B cell (primary cell): Measurements from ENCODE around the gene SOCS4. TPM values are rescaled to one million over a fixed set of nuclear protein-coding genes. Genes with fewer than 3 reads are reported as not detected.

ENCODE experiments used
- ATAC-seq: fragments of 200-7000 bp; cut with Tn5 transposase; one replicate; pipeline ENCODE4 v1.10.0; 2021; ENCODE audit warnings: low read depth, mild to moderate bottlenecking, moderate number of reproducible peaks, moderate library complexity
- CTCF ChIA-PET: fragments of 350-600 bp; sonication (Branson Sonifier 250); formaldehyde crosslinking; loops from one replicate; lab custom pipeline; 2021; ENCODE audit warnings: antibody characterized with exemption, inconsistent platforms; lab: Charles Lee
- POLR2A ChIA-PET: fragments of 350-600 bp; sonication (Branson Sonifier 250); formaldehyde crosslinking; loops from one replicate; lab custom pipeline; 2021; ENCODE audit warnings: antibody characterized with exemption; lab: Charles Lee
- DNase-seq: peaks from one replicate; pipeline ENCODE4 v3.0.0; 2013
- H2AFZ ChIP-seq: 2 replicates; pipeline ENCODE4 v1.6.1; 2012; ENCODE audit warnings: mild to moderate bottlenecking, low read depth, low read length; ENCODE audit not compliant: insufficient read depth, poor library complexity, severe bottlenecking
- H3K27ac ChIP-seq, 2 donors: 1 replicate in 1 of 2; 2 replicates in 1 of 2; pipeline ENCODE4 v1.5.1; 2012 to 2013; ENCODE audit warnings: low read length in 2 of 2, mild to moderate bottlenecking in 2 of 2, moderate library complexity in 1 of 2
- H3K27me3 ChIP-seq, 4 experiments: fragments of 200-600 bp in 1 of 4; sonication (generic) in 1 of 4; replicated peaks in 1 of 4; 1 replicate in 2 of 4; 2 replicates in 2 of 4; pipeline versions ENCODE4 v1.6.1 to v1.7.0; 2013 to 2016; ENCODE audit warnings: low read length in 3 of 4, mild to moderate bottlenecking in 2 of 4, mixed read lengths in 1 of 4, moderate library complexity in 1 of 4; ENCODE audit not compliant: insufficient read depth in 4 of 4, control insufficient read depth in 3 of 4; ENCODE audit errors: control extremely low read depth in 1 of 4
- H3K36me3 ChIP-seq, 2 experiments: replicated peaks in 1 of 2; 1 replicate in 1 of 2; 2 replicates in 1 of 2; pipeline versions ENCODE4 v1.6.1 to v1.7.1; 2013; ENCODE audit warnings: low read length in 1 of 2; ENCODE audit not compliant: insufficient read depth in 2 of 2, control insufficient read depth in 1 of 2; ENCODE audit errors: control extremely low read depth in 1 of 2, extremely low read depth in 1 of 2
- H3K4me1 ChIP-seq, 2 donors: fragments of 200-600 bp in 1 of 2; sonication (generic) in 1 of 2; 1 replicate in 1 of 2; 2 replicates in 1 of 2; pipeline versions ENCODE4 v1.5.1 to v1.6.1; 2013 to 2017; ENCODE audit warnings: low read length in 2 of 2; ENCODE audit not compliant: control insufficient read depth in 2 of 2, insufficient read depth in 2 of 2
- H3K4me2 ChIP-seq: replicated peaks from 2 replicates; pipeline ENCODE3; 2012; ENCODE audit warnings: mild to moderate bottlenecking, low read depth, low read length; ENCODE audit not compliant: poor library complexity, severe bottlenecking
- H3K4me3 ChIP-seq, 5 experiments: fragments of 200-600 bp in 1 of 5; sonication (generic) in 1 of 5; 1 replicate in 3 of 5; 2 replicates in 2 of 5; pipeline versions ENCODE4 v1.5.1 to v1.7.0; 2011 to 2016; ENCODE audit warnings: low read length in 4 of 5, mild to moderate bottlenecking in 4 of 5, low read depth in 2 of 5, control low read depth in 1 of 5, moderate library complexity in 1 of 5; ENCODE audit not compliant: insufficient read depth in 1 of 5; ENCODE audit errors: control extremely low read depth in 1 of 5, extremely low read depth in 1 of 5
- H3K79me2 ChIP-seq: fragments of 200-600 bp; sonication (generic); one replicate; pipeline ENCODE4 v1.6.0; 2016; ENCODE audit warnings: low read length; ENCODE audit not compliant: control insufficient read depth, insufficient read depth
- H3K9ac ChIP-seq: fragments of 200-600 bp; sonication (generic); 2 replicates; pipeline ENCODE4 v1.6.1; 2017; ENCODE audit warnings: mild to moderate bottlenecking, low read length, moderate library complexity
- H3K9me3 ChIP-seq, 3 donors: one replicate each; pipeline versions ENCODE4 v1.6.1 to v1.7.1; 2013; ENCODE audit warnings: low read length in 2 of 3; ENCODE audit not compliant: control insufficient read depth in 2 of 3, insufficient read depth in 1 of 3; ENCODE audit errors: control extremely low read depth in 1 of 3
- H4K20me1 ChIP-seq: 2 replicates; pipeline ENCODE4 v1.6.0; 2012; ENCODE audit warnings: mild to moderate bottlenecking, low read length; ENCODE audit not compliant: insufficient read depth, control insufficient read depth, poor library complexity, severe bottlenecking
- H3K27ac Mint-ChIP-seq: one replicate; pipeline ENCODE4 v1.8.0; 2021; ENCODE audit warnings: mixed read lengths
- H3K27me3 Mint-ChIP-seq: one replicate; pipeline ENCODE4 v1.8.0; 2021; ENCODE audit warnings: mixed read lengths
- H3K4me1 Mint-ChIP-seq: one replicate; pipeline ENCODE4 v1.8.0; 2021; ENCODE audit warnings: mixed read lengths
- H3K4me3 Mint-ChIP-seq: one replicate; pipeline ENCODE4 v1.8.0; 2021; ENCODE audit warnings: mixed read lengths
- H3K9me3 Mint-ChIP-seq: one replicate; pipeline ENCODE4 v1.8.0; 2022; ENCODE audit warnings: mixed read lengths; ENCODE audit not compliant: insufficient read depth
- CTCF ChIP-seq: fragments of 200-600 bp; IDR thresholded peaks from one replicate; pipeline ENCODE4 v1.8.0; 2022; ENCODE audit warnings: antibody characterized with exemption, mild to moderate bottlenecking
- EZH2 ChIP-seq: IDR thresholded peaks from 2 replicates; pipeline ENCODE4 v1.6.1; 2012; ENCODE audit warnings: borderline replicate concordance, low read depth, mild to moderate bottlenecking, moderate library complexity, low read length; ENCODE audit not compliant: insufficient read depth, poor library complexity, severe bottlenecking
- WGBS: methylation state at CpG from one replicate; pipeline ENCODE4 v1.1.5; 2013; ENCODE audit warnings: missing lambda C conversion rate; ENCODE audit not compliant: insufficient coverage; 5-methylcytosine and 5-hydroxymethylcytosine counted together
- intact Hi-C: fragments of 100-400 bp; cut with micrococcal nuclease; formaldehyde crosslinking; loops from one replicate; pipeline ENCODE4 v1.10.0; 2022
- polyA plus RNA-seq: library from polyadenylated mRNA; depleted of rRNA; stranded (reverse); fragments of >200 nt; gene quantifications from 2 replicates; pipeline ENCODE4 v1.2.3, GENCODE V29; 2012
- total RNA-seq, 2 donors: library from RNA; stranded (reverse); fragments of 120-200 nt in 1 of 2; gene quantifications; 1 replicate in 1 of 2; 2 replicates in 1 of 2; pipeline versions ENCODE4 v1.2.3 to v1.2.4, GENCODE V29; 2013 to 2022

Gene SOCS4
- total and polyA plus RNA-seq, 2 donors (not counting 1 experiment from before 2014, with no cell fraction given) = 4.7 to 26.3 TPM

GRCh38 chr14:55071870-55072640 lies 45.0 kb downstream of the SOCS4 start:
- Mint-ChIP-seq H3K4me1 (peaks cover 66% of the 10 kb centered on the region), H3K4me3 (peak overlapping the region; percentile 81), H3K27me3 (no peaks in the 10 kb centered on the region), H3K27ac (peak overlapping the region; percentile 96), H3K9me3 (no peaks in the 10 kb centered on the region)
- Histone ChIP-seq H3K9me3 (no peaks in the 10 kb centered on the region), H4K20me1 (no peaks in the 10 kb centered on the region), H3K4me3 (peak overlapping the region in 4 of 5 experiments; percentile 4 to 48 (median 31)), H3K36me3 (peaks cover 0 to 1% of the 10 kb centered on the region in 2 experiments), H3K79me2 (no peaks in the 10 kb centered on the region), H3K27me3 (no peaks in the 10 kb centered on the region), H3K4me2 (peak overlapping the region; percentile 67), H3K27ac (peak overlapping the region; percentile 84 to 93), H2AFZ (peak overlapping the region; percentile 49), H3K4me1 (peaks cover 34 to 52% of the 10 kb centered on the region in 2 donors), H3K9ac (peak overlapping the region; percentile 58)
- ChIA-PET POLR2A (interaction anchor here (2.2 kb wide), 1 partner anchor 20 kb away, joined by 23 read pairs; the partner anchor contains the start of gene MAPK1IP1L), CTCF (interaction anchor here (0.5 to 3.8 kb wide), 12 partner anchors 12 to 508 kb away, joined by 3 to 32 read pairs (median 4); partner anchors contain the start of genes GCH1, MAPK1IP1L, SOCS4 and WDHD1)
- DNase-seq (peak; percentile 86), ATAC-seq (peak; percentile 75)
- no peak for TF ChIP-seq EZH2
- intact Hi-C loops = loop anchor here (1.0 to 10.0 kb wide), 6 partner anchors 17 to 1043 kb away; partner anchors contain the start of genes FBXO34, LGALS3, MAPK1IP1L and PELI2
- 0% methylated on average over 5 of the region's 10 CpGs for WGBS

GRCh38 chr14:55073856-55074255 lies 46.8 kb downstream of the SOCS4 start:
- peak overlapping the region in 1 of 2 donors; percentile 67 for H3K27ac ChIP-seq
- H3K4me2 ChIP-seq = no peak overlapping the region
- DNase-seq (no peak), ATAC-seq (no peak)
- no peaks in the 10 kb centered on the region for H4K20me1 ChIP-seq
- H3K9me3 ChIP-seq = no peaks in the 10 kb centered on the region
- H3K79me2 ChIP-seq = no peaks in the 10 kb centered on the region
- no peaks in the 10 kb centered on the region for H3K9me3 Mint-ChIP-seq
- H3K9ac ChIP-seq = no peak overlapping the region
- H2AFZ ChIP-seq = no peak overlapping the region
- H3K4me3 Mint-ChIP-seq = no peak overlapping the region
- ChIA-PET POLR2A (no interaction called here), CTCF (interaction anchor here (1.5 to 1.8 kb wide), 2 partner anchors 18 to 23 kb away, joined by 4 to 10 read pairs; partner anchors contain the start of gene MAPK1IP1L)
- WGBS = no CpG with 5 or more reads among the region's 2 CpGs
- H3K27ac Mint-ChIP-seq = peak overlapping the region; percentile 69
- no peaks in the 10 kb centered on the region for H3K27me3 Mint-ChIP-seq
- H3K4me3 ChIP-seq = no peak overlapping the region
- no peaks in the 10 kb centered on the region for H3K36me3 ChIP-seq
- no peak for TF ChIP-seq EZH2
- TF ChIP-seq CTCF = no peak
- H3K27me3 ChIP-seq = no peaks in the 10 kb centered on the region
- H3K4me1 Mint-ChIP-seq = peaks cover 60% of the 10 kb centered on the region
- intact Hi-C loops = loop anchor here (2.0 to 10.0 kb wide), 3 partner anchors 15 to 1041 kb away; partner anchors contain the start of genes LGALS3 and PELI2
- peaks cover 34 to 48% of the 10 kb centered on the region in 2 donors for H3K4me1 ChIP-seq
